HepG2 (cell line): ENCODE measurements around the gene COL18A1. TPM values are rescaled to one million over a fixed set of nuclear protein-coding genes. Genes with fewer than 3 reads are reported as not detected.
A peak's percentile ranks its signal among the peaks of the same experiment; 100 is the strongest.

Source experiments
- ATAC-seq: fragments of 200-7000 bp; cut with Tn5 transposase; 3 replicates; pipeline ENCODE4 v1.9.1; 2020; ENCODE audit warnings: mild to moderate bottlenecking, moderate library complexity
- BruUV-seq: library from RNA; stranded (reverse); fragments of 400-500 nt; replicated peaks from 2 replicates; lab custom pipeline; 2021; lab: Mats Ljungman, UMichigan
- CTCF ChIA-PET: fragments of 300-600 bp; formaldehyde crosslinking; extraction: SDS; loops from one replicate; lab custom pipeline; 2021; ENCODE audit warnings: low total read pairs, inconsistent platforms, low intra/inter-chr PET ratio; lab: Yijun Ruan, JAX
- POLR2A ChIA-PET: fragments of 350-600 bp; sonication (Branson Sonifier 250); formaldehyde crosslinking; loops from one replicate; lab custom pipeline; 2020; ENCODE audit warnings: antibody characterized with exemption, inconsistent platforms; lab: Yijun Ruan, JAX
- DNase-seq: peaks from one replicate; pipeline ENCODE4 v3.0.0-alpha.2; 2015; ENCODE audit warnings: low spot score
- FAIRE-seq: peaks from 3 replicates; lab custom pipeline; 2011; peaks lifted over from hg19 to GRCh38; lab: Jason Lieb, UNC
- H2AFZ ChIP-seq: one replicate; pipeline ENCODE4 v1.6.1; 2011; ENCODE audit warnings: low read length, inconsistent platforms
- H3K27ac ChIP-seq: fragments of 300-600 bp; 3 replicates; pipeline ENCODE4 v1.8.0; 2011; ENCODE audit warnings: mixed run types, mild to moderate bottlenecking, mixed read lengths, low read length, inconsistent platforms; ENCODE audit not compliant: insufficient read depth; ENCODE audit errors: extremely low read length
- H3K27me3 ChIP-seq, 2 experiments: fragments of 200-600 bp in 1 of 2; 2 replicates in 1 of 2; 3 replicates in 1 of 2; pipeline versions ENCODE4 v1.6.0 to v1.8.0; 2011; ENCODE audit warnings: low read length in 2 of 2, mild to moderate bottlenecking in 2 of 2, moderate library complexity in 2 of 2, inconsistent platforms in 1 of 2; ENCODE audit not compliant: insufficient read depth in 2 of 2, control insufficient read depth in 1 of 2
- H3K36me3 ChIP-seq, 2 experiments: fragments of 200-600 bp in 1 of 2; replicated peaks in 1 of 2; 2 replicates in 1 of 2; 3 replicates in 1 of 2; pipeline versions ENCODE4 v1.5.1 to v1.8.0; 2011; ENCODE audit warnings: low read length in 2 of 2, inconsistent platforms in 1 of 2; ENCODE audit not compliant: insufficient read depth in 2 of 2, control insufficient read depth in 1 of 2
- H3K4me1 ChIP-seq: 2 replicates; pipeline ENCODE4 v1.5.1; 2012; ENCODE audit warnings: low read length, inconsistent platforms; ENCODE audit not compliant: insufficient read depth
- H3K4me2 ChIP-seq: 2 replicates; pipeline ENCODE4 v1.6.0; 2011; ENCODE audit warnings: low read depth, low read length, inconsistent platforms
- H3K4me3 ChIP-seq, 3 experiments: fragments of 200-600 bp in 1 of 3; sonication (generic), shearing (Covaris generic) in 1 of 3; replicated peaks in 1 of 3; 2 replicates each; pipeline ENCODE4 v1.5.1; 2011 to 2016; ENCODE audit warnings: low read length in 3 of 3, inconsistent platforms in 2 of 3, low read depth in 2 of 3, mild to moderate bottlenecking in 2 of 3, control low read depth in 1 of 3, mixed read lengths in 1 of 3; ENCODE audit not compliant: insufficient read depth in 1 of 3
- H3K79me2 ChIP-seq: one replicate; pipeline ENCODE4 v1.6.1; 2011; ENCODE audit warnings: low read length, inconsistent platforms; ENCODE audit not compliant: insufficient read depth
- H3K9ac ChIP-seq: 2 replicates; pipeline ENCODE4 v1.6.0; 2011; ENCODE audit warnings: mild to moderate bottlenecking, low read depth, low read length, inconsistent platforms; ENCODE audit not compliant: insufficient read depth
- H3K9me3 ChIP-seq: 2 replicates; pipeline ENCODE4 v1.5.1; 2012; ENCODE audit warnings: mild to moderate bottlenecking, low read length
- H4K20me1 ChIP-seq: 2 replicates; pipeline ENCODE4 v1.6.0; 2011; ENCODE audit warnings: inconsistent platforms, mild to moderate bottlenecking, low read length, moderate library complexity; ENCODE audit not compliant: insufficient read depth
- CENPT ChIP-seq: sonication (generic); formaldehyde crosslinking; IDR thresholded peaks from 2 replicates; pipeline ENCODE4 v1.8.0; 2022; ENCODE audit warnings: low read depth, mild to moderate bottlenecking, moderate library complexity, missing genetic modification reagents
- E2F5 ChIP-seq: sonication (generic); formaldehyde crosslinking; conservative IDR thresholded peaks from 2 replicates; pipeline ENCODE4 v1.4.0; 2020; ENCODE audit warnings: missing genetic modification reagents
- EEA1 ChIP-seq: sonication (generic); formaldehyde crosslinking; IDR thresholded peaks from 2 replicates; pipeline ENCODE4 v1.5.1; 2020; ENCODE audit warnings: mild to moderate bottlenecking, missing genetic modification reagents, borderline replicate concordance
- GTF3A ChIP-seq: sonication (generic); formaldehyde crosslinking; conservative IDR thresholded peaks from 2 replicates; pipeline ENCODE4 v1.4.0; 2020; ENCODE audit warnings: mild to moderate bottlenecking, missing genetic modification reagents
- KMT2B ChIP-seq: IDR thresholded peaks from 2 replicates; pipeline ENCODE4 v1.6.1; 2016; ENCODE audit warnings: missing genetic modification reagents, missing compliant biosample characterization
- MAFG ChIP-seq: sonication (generic); formaldehyde crosslinking; IDR thresholded peaks from 2 replicates; pipeline ENCODE4 v1.5.1; 2020; ENCODE audit warnings: mild to moderate bottlenecking, missing genetic modification reagents
- RAD21 ChIP-seq: fragments of 450-650 bp; formaldehyde crosslinking; IDR thresholded peaks from 2 replicates; pipeline ENCODE4 v1.5.0; 2020; ENCODE audit warnings: mild to moderate bottlenecking
- U2AF2 ChIP-seq: fragments of 200-400 bp; formaldehyde crosslinking; IDR thresholded peaks from 2 replicates; pipeline ENCODE4 v1.6.1; 2017; ENCODE audit warnings: low read depth, mild to moderate bottlenecking, low read length
- ZC3H13 ChIP-seq: sonication (generic); formaldehyde crosslinking; IDR thresholded peaks from 2 replicates; pipeline ENCODE4 v1.8.1; 2023; ENCODE audit warnings: mild to moderate bottlenecking, missing genetic modification reagents, moderate library complexity
- ZMAT3 ChIP-seq: sonication (generic); formaldehyde crosslinking; conservative IDR thresholded peaks from 2 replicates; pipeline ENCODE4 v1.7.0; 2021; ENCODE audit warnings: missing genetic modification reagents
- ZNF253 ChIP-seq: sonication (generic); formaldehyde crosslinking; IDR thresholded peaks from 2 replicates; pipeline ENCODE4 v1.8.0; 2022; ENCODE audit warnings: mild to moderate bottlenecking, missing genetic modification reagents, borderline replicate concordance
- ZNF660 ChIP-seq: sonication (generic); formaldehyde crosslinking; IDR thresholded peaks from 2 replicates; pipeline ENCODE4 v1.5.1; 2020; ENCODE audit warnings: mild to moderate bottlenecking, low read depth, missing genetic modification reagents, borderline replicate concordance
- ZSCAN31 ChIP-seq: sonication (generic); formaldehyde crosslinking; IDR thresholded peaks from 2 replicates; pipeline ENCODE4 v1.5.0; 2020; ENCODE audit warnings: low read depth, mild to moderate bottlenecking, missing genetic modification reagents
- WGBS: methylation state at CpG from one replicate; pipeline ENCODE4 v1.1.6; 2017; ENCODE audit warnings: low lambda C conversion rate; 5-methylcytosine and 5-hydroxymethylcytosine counted together
- in situ Hi-C: cut with HindIII; loops from 2 replicates; pipeline ENCODE4 v1.10.0; 2017; ENCODE audit warnings: low pct_unique_long_range_greater_than_20kb; ENCODE audit not compliant: extremely low pct_ligation_motif_present
- intact Hi-C: fragments of 100-400 bp; cut with micrococcal nuclease; formaldehyde crosslinking; loops from one replicate; pipeline ENCODE4 v1.10.0; 2022; ENCODE audit not compliant: unreplicated experiment
- polyA plus RNA-seq, 8 experiments: library from polyadenylated mRNA; depleted of rRNA in 3 of 8; stranded (reverse) in 7 of 8; unstranded in 1 of 8; fragments of >200 nt; fragmentation: Illumina TruSeq in 4 of 8; extraction: Trizol in 4 of 8; gene quantifications; 2 replicates each; pipeline versions ENCODE4 v1.2.1 to v1.2.3, GENCODE V29; 2011 to 2016; ENCODE audit warnings: low read depth in 4 of 8, missing spikeins in 1 of 8, mixed read lengths in 1 of 8; ENCODE audit not compliant: insufficient read depth in 1 of 8
- total RNA-seq, 5 experiments: library from RNA; depleted of rRNA; stranded (reverse); fragments of >200 nt; fragmentation: Illumina TruSeq; extraction: Trizol; gene quantifications; 2 replicates each; pipeline ENCODE4 v1.2.3, GENCODE V29; 2016; ENCODE audit warnings: low read depth in 1 of 5
- TF ChIP-seq, protein P1 (sequence below): IDR thresholded peaks from 2 replicates; pipeline ENCODE4 v1.6.1; 2016
- TF ChIP-seq, protein P2 (sequence below): sonication (generic); formaldehyde crosslinking; IDR thresholded peaks from 2 replicates; pipeline ENCODE4 v1.5.0; 2020; ENCODE audit warnings: mild to moderate bottlenecking, missing genetic modification reagents, borderline replicate concordance

COL18A1 gene
- total and polyA plus RNA-seq, 2 of the 13 experiments (the other 11 are each of a cell fraction or from before 2014, with no cell fraction given) = 79.0 to 102 TPM

DNA sequence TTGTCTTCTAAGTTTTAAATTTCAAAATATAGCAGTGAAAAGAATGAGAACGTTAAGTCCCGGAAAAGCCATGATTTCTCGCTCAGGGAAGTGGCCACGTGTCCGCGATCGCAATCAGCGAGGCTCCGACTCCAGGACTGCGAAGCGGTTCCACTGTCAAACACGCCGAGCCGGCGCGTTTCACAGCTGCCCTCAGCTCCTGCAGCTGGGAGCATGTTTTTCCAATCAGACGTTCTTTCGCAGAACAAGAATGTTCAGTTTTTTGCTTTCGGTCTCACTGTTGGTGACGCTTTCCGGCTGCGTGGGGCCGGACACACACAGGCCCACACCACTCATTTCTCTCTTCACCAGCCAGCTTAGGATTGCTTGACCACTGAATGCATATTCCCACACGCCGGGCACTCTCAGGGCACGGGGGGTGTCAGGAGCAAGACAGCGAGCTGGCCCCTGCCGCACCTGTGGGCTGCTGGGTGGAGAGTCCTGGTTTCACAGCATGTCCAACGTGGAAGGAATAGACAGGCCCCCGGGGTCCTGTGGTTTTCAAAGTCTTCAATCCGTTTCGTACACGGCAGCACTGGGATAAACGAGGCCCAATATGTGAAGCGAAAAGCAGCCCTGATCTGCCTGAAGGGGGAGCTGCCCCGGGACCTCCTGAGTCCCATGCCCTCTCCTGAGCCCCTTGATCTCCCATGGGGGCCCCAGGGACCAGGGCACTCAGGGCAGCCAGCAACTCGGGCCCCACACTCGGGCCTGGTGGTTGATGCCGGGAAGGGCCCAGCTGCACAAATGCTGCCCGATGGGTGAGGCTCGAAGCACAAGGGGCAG is 47.3 kb upstream of the COL18A1 start:
- H3K4me1 ChIP-seq = peaks cover 68% of the 10 kb centered on the region
- H3K4me2 ChIP-seq = 0 out of 2 replicates have a peak overlapping the region, but pooled peaks have one; percentile 81
- H4K20me1 ChIP-seq = no peaks in the 10 kb centered on the region
- H3K36me3 ChIP-seq = no peaks in the 10 kb centered on the region
- H3K79me2 ChIP-seq = no peaks in the 10 kb centered on the region
- H3K9me3 ChIP-seq = no peaks in the 10 kb centered on the region
- no peak for FAIRE-seq
- H3K4me3 ChIP-seq = no peak overlapping the region
- intact Hi-C loops = loop anchor here (5.0 kb wide), 1 partner anchor 65 kb away; no protein-coding TSS in a partner anchor
- peak; percentile 17; the same call in 2 of the 3 replicates for ATAC-seq
- in situ Hi-C loops = no loop called here
- no TSS peak for BruUV-seq
- no peak overlapping the region for H2AFZ ChIP-seq
- peak overlapping the region; percentile 82 for H3K27ac ChIP-seq
- no peaks in the 10 kb centered on the region for H3K27me3 ChIP-seq
- H3K9ac ChIP-seq = 0 out of 2 replicates have a peak overlapping the region, but pooled peaks have one; percentile 25
- 86% methylated on average over 37 of the region's 41 CpGs for WGBS
- no peak for DNase-seq
- ChIA-PET CTCF (interaction anchor here (2.4 kb wide), 1 partner anchor 82 kb away, joined by 11 read pairs; no protein-coding TSS in a partner anchor), POLR2A (interaction anchor here (0.7 to 2.4 kb wide), 12 partner anchors 9 to 168 kb away, joined by 3 to 11 read pairs (median 4); no protein-coding TSS in a partner anchor)
- TF ChIP-seq ZNF660 (CRISPR knock-in tag) (no peak), MAFG (no peak), E2F5 (CRISPR knock-in tag) (no peak), KMT2B (CRISPR knock-in tag) (no peak), EEA1 (CRISPR knock-in tag) (no peak), U2AF2 (no peak), CENPT (no peak), ZSCAN31 (CRISPR knock-in tag) (no peak), ZNF253 (CRISPR knock-in tag) (no peak), GTF3A (no peak), ZMAT3 (CRISPR knock-in tag) (no peak), RAD21 (CRISPR knock-in tag) (0 out of 2 replicates have a peak, but pooled peaks have one; percentile 12), ZC3H13 (CRISPR knock-in tag) (no peak)
- TF ChIP-seq, protein P1, sequence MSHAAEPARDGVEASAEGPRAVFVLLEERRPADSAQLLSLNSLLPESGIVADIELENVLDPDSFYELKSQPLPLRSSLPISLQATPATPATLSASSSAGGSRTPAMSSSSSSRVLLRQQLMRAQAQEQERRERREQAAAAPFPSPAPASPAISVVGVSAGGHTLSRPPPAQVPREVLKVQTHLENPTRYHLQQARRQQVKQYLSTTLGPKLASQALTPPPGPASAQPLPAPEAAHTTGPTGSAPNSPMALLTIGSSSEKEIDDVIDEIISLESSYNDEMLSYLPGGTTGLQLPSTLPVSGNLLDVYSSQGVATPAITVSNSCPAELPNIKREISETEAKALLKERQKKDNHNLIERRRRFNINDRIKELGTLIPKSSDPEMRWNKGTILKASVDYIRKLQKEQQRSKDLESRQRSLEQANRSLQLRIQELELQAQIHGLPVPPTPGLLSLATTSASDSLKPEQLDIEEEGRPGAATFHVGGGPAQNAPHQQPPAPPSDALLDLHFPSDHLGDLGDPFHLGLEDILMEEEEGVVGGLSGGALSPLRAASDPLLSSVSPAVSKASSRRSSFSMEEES (CRISPR knock-in tag) = no peak
- TF ChIP-seq, protein P2, sequence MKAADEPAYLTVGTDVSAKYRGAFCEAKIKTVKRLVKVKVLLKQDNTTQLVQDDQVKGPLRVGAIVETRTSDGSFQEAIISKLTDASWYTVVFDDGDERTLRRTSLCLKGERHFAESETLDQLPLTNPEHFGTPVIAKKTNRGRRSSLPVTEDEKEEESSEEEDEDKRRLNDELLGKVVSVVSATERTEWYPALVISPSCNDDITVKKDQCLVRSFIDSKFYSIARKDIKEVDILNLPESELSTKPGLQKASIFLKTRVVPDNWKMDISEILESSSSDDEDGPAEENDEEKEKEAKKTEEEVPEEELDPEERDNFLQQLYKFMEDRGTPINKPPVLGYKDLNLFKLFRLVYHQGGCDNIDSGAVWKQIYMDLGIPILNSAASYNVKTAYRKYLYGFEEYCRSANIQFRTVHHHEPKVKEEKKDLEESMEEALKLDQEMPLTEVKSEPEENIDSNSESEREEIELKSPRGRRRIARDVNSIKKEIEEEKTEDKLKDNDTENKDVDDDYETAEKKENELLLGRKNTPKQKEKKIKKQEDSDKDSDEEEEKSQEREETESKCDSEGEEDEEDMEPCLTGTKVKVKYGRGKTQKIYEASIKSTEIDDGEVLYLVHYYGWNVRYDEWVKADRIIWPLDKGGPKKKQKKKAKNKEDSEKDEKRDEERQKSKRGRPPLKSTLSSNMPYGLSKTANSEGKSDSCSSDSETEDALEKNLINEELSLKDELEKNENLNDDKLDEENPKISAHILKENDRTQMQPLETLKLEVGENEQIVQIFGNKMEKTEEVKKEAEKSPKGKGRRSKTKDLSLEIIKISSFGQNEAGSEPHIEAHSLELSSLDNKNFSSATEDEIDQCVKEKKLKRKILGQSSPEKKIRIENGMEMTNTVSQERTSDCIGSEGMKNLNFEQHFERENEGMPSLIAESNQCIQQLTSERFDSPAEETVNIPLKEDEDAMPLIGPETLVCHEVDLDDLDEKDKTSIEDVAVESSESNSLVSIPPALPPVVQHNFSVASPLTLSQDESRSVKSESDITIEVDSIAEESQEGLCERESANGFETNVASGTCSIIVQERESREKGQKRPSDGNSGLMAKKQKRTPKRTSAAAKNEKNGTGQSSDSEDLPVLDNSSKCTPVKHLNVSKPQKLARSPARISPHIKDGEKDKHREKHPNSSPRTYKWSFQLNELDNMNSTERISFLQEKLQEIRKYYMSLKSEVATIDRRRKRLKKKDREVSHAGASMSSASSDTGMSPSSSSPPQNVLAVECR (CRISPR knock-in tag) = no peak
